HG03196 (cell line): ENCODE results near the gene PIF1.
"Not testable (repeated sequence)": the region's sequence is repeated elsewhere in the genome, so short reads cannot be mapped to it uniquely, and the experiment has no call there.

Experiments used
- ATAC-seq: cut with Tn5 transposase; IDR thresholded peaks from one replicate; pipeline ENCODE4 v1.9.1; 2021; ENCODE audit not compliant: unreplicated experiment

PIF1 gene

GRCh38 chr15:64847876-64848716 is 22.6 kb upstream of the PIF1 start:
- ATAC-seq: no peak

DNA sequence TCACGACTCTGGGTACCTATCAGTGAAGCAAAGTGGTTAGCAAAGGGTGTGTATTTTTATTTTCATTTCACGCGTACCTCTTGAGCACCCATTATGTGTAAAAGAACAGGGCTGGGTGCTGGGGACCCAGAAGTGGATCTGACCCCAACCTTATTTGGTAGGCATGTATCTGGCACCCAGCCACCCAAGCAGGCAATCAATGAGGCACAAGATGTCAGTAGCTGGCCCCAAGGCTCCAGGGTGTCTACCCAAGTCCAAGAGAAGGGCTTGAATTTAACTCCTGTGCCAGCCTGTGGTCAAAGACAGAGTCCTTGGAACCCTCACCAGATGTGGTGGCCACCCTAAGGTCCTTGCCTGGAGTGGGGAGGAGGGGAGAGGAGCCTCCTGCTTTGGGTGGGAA is 22.0 kb upstream of the PIF1 start:
- no peak for ATAC-seq

GRCh38 chr15:64847016-64847415 is 21.6 kb upstream of the PIF1 start:
- ATAC-seq: no peak

GRCh38 chr15:64845831-64846595 is 20.6 kb upstream of the PIF1 start:
- ATAC-seq: no peak

GRCh38 chr15:64845183-64845611 is 19.8 kb upstream of the PIF1 start:
- no peak for ATAC-seq

- ATAC-seq: no peak
Measured at GRCh38 chr15:64844576-64845145, 19.2 kb upstream of the PIF1 start.

DNA sequence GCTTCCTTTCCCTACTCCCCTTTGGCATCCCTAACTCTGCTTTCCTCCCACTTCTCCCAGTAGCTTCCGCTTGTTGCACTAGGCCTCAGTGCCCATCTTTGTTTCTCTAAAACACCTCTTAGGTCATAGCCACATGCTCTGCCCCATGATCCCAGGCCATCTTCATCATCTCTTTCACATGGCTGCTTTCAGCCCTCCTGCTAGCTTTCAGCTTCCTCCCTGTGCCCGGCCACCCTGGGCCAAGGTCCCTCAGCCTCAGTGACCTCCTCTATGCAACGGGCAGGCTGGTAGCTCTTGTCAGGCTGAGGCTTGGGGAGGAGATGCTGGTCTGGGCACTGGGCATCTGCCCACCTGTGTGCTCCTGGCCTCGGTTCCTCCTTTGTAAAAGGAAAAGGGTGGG is 18.5 kb upstream of the PIF1 start:
- ATAC-seq: no peak

DNA sequence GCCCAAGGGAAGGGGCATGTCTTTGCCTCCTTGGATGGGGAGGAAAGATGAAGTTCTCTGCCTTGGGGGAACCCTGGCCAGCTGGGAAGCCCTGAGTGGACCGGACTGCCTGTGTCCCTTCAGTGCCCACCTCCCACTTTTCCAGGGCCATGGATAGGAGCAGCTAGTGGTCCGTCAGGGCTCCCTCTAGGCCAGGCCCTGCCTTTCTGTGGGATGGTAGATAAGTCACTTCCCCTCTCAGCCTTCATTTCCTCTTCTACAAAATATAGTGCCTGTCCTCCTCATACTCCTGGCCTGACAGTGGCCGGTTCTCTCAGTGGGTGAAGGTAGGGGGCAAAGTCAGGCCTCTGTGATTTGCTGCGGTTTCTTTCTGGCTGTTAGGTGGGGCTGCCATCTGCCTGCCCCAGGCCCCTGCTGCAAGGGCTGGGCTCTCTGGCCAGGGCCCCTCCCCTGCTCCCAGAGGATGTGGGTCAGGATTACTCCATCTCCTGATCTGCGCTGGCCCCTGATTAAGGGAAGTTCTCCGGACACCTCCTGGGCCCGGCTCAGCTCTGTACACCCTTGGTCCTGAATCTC is 17.6 kb upstream of the PIF1 start:
- ATAC-seq: no peak

DNA sequence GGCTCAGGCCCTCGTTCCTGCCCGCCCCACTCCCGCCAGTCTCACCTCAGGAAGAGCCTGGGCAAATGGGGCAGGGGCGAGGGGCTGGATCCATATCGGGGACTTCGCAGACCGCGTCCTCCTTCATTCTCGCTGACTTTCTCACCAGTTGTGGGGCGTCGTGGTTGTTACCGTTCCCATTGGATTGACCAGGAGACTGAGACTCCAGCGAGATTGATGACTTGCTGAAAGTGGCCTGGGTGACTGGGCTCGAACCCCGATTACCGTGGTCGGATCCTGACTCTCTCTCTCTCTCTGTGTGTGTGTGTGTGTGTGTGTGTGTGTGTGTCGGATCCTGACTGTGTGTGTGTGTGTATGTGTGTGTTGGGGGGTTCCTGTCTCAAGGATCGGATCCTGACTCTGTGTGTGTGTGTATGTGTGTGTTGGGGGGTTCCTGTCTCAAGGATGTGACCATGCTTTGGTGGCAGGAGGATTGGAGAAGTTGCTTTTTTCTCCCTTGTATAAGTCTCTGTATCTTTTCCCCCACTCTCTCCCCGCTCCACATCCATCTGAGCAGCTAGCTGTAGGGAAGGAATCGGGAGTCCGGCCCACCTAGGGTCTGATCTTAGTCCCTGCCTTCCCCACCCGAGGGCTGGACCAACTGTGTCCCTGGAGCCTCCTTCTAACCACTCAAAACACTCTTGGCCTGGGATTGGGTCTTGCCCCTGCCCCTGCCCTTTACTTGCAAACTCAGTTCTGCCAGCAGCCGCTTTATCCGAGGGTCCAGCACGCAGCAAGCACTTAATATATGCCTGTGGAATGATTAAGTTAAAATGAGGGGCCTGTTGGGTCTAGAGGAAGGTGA is 16.9 kb upstream of the PIF1 start:
- no peak for ATAC-seq

DNA sequence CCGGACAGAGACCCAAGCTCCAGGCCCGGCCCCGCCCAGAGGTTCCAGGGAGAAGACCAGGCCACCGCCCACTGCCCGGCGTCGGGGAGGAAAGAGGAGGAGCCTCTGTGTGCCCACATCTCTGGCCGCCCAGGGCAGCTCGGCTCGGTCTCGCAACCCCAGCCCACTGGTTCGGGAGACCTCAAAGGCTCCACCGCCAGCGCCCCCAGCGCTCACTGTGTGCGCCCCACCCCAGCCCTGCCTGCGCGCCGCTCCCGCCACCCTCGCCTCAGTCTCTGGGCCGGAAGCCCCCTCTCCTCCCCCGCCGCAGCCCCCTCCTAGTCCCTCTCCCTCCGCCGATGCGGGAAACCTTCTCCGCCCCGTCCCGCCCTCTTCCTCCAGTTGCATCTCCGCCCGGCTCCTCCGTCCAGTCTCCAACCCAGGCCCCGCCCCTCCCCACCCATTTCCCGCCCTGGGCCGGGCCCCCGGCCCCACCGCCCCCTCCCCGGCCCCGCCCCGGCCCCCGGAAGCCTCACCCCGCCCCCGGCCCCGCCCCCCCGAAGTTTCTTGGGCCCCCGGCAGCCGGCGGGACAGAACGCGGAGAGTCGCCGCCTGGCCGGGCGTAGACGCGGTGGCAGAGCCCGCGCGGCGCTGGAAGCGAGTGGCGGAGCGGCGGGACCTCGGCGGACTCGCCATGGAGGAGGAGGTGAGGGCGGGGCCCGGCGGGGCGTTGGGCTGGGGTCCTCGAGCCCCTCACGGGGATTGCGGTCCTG is 16.1 kb upstream of the PIF1 start, which contains the start of gene PLEKHO2:
Gene PLEKHO2 (plus strand): TSS at position 572 of the 752 bp plus-strand sequence. CDS start 102 bp downstream, at position 674.
- ATAC-seq: peak; percentile 56

DNA sequence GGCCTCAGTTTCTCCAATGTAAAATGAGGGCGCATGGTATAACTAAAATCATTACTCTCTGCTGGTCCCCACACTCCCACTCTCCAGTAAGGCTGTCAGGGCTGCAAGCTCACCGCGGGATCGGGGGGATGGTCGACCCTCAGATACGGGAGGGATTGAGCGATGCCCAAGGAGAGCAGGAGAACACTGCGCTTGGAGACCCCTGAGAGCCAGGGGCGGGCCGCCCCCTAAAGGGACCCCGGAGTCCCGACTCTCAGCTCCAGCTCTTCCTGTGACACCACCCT is 15.6 kb upstream of the PIF1 start:
- ATAC-seq: no peak

DNA sequence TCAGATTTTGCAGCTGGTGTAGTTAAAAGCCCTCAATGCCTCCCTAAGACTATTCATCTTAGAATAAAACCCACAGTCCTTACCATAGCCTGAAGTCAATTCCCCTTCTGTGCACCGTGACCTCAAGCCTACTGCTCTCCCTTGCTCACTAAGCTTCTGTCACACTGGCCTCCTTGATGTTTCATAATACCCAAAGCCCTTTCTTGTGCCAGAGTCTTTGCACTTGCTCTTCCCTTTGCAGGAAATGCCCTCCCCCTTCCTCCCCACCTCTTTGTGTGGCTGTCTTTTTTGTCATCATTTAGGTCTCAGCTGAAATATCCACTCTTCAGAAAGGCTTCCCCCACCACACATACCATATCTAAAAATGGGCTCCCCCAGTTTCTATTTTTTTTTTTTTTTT is 12.1 kb upstream of the PIF1 start:
- no peak for ATAC-seq

DNA sequence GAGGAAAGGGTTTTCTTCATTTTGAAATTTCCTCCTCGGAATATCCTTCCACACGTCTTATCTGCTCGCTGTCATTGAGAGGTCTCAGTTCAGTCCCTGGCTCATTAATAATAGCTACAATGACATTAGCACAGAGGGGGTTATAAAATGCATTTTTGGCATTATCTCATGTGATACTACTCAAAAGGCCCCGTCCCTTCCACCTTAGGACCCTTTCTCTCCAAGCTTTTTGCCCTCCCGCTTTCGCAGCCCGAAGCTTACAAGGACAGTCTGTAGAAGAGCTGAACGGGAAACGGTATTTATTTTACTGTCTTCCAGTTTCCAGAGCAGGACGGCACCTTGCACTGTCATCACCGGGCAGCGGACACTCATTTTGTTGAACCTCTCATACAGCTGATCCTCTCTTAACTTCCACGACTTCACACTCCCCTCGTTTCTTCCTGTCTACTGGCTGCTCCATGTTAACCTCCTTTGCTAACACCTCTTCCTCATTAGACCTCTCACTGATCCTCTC is 10.6 kb upstream of the PIF1 start:
- ATAC-seq: no peak

DNA sequence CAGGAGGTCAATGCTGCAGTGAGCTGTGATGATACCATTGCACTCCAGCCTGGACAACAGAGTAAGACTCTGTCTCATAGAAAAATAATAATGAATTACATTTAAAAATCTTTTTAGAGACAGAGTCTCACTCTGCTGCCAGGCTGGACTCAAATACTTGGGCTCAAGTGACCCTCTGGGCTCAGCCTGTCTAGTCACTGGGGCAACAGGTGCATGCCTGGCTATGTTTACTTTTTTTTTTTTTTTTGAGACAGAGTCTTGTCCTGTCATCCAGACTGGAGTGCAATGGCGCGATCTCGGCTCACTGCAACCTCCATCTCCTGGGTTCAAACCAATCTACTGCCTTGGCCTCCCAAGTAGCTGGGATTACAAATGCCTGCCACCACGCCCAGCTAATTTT is 8.2 kb upstream of the PIF1 start:
- ATAC-seq: no peak

DNA sequence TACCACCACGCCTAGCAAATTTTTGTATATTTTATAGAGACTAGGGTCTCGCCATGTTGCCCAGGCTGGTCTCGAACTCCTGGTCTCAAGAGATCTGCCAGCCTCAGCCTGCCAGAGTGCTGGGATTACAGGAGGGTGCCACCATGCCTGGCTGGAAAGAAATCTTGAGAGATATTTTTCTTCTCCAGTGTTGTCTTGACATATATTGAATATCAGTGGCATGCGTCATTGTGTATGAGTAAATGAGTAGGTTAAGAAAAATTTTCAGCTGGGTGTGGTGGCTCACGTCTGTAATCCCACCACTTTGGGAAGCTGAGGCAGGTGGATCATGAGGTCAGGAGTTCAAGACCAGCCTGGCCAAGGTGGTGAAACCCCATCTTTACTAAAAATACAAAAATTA is 3.5 kb upstream of the PIF1 start:
- no peak for ATAC-seq

- ATAC-seq: no peak
Measured at GRCh38 chr15:64824929-64825430, 467 bp downstream of the PIF1 start.

- ATAC-seq: no peak
Measured at GRCh38 chr15:64816452-64816851, 9.0 kb downstream of the PIF1 start.

- ATAC-seq: not testable (repeated sequence)
Measured at GRCh38 chr15:64814965-64815364, 10.5 kb downstream of the PIF1 start.

DNA sequence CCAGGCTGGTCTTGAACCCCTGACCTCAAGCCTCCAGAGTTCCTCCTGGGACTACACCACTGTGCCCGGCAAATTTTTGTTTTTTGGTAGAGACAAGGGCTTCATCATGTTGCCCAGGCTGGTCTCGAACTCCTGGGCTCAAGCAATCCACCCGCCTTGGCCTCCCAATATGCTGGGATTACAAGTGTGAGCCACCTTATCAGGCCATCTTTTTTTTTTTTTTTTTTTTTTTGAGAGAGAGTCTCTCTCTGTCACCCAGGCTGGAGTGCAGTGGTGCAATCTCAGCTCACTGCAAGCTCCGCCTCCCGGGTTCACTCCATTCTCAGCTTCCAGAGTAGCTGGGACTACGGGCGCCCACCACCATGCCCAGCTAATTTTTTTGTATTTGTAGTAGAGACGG is 11.2 kb downstream of the PIF1 start:
- not testable (repeated sequence) for ATAC-seq

GRCh38 chr15:64813075-64813474 is 12.4 kb downstream of the PIF1 start:
- no peak for ATAC-seq
